NCI-H345 (cell line): ENCODE measurements around the gene KCNK4.
A peak's percentile ranks its signal among the peaks of the same experiment; 100 is the strongest.

ENCODE experiments used
- DNase-seq: peaks from one replicate; lab custom pipeline; 2025; lab: John Stamatoyannopoulos, UW

Gene KCNK4

DNA sequence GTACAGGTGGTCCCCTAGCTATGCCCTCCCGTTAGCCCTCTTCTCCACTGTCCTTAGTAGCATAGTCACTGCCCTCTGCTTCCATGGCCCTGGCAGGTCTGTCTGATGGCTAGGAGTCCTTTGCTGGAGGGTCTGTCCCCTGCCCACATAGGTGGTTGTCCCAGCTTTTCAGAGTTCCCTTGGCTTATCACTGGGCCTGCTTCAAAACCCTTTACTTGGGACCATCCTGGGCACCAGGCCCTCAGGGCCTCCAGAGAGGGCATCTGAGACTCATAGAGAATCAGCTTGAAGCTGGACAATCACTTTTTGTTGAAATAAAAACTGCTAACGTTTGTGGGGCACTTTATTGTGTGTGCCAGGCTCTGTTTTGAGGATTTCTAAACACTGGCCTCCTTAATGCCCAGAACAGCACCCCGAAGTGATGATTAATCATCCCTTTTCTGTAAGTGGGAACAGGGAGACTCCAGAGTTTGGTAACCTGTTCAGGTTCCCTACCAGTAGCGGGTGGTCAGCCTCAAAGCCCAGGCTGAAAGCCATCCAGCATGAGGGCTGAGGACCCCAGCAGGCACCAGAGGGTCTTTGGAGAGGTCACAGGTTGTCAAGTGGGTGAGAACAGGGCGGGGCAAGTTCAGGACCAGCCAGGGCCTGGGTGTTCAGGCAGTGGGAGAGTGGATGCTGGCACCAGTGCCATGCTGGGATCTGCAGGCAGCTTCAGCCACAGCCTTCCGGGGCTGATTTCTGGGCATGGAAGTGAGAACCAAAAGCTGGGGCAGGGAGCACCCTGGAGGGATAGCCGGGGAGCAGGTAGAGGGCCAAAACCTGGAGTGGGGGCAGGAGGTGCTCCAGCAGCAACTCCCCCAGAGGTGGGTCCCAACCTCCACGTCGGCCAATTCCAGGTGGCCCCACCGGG, 495 bp upstream of the KCNK4 start:
- no peak for DNase-seq

- no peak for DNase-seq
Measured at GRCh38 chr11:64291752-64292459, 804 bp downstream of the KCNK4 start.

DNA sequence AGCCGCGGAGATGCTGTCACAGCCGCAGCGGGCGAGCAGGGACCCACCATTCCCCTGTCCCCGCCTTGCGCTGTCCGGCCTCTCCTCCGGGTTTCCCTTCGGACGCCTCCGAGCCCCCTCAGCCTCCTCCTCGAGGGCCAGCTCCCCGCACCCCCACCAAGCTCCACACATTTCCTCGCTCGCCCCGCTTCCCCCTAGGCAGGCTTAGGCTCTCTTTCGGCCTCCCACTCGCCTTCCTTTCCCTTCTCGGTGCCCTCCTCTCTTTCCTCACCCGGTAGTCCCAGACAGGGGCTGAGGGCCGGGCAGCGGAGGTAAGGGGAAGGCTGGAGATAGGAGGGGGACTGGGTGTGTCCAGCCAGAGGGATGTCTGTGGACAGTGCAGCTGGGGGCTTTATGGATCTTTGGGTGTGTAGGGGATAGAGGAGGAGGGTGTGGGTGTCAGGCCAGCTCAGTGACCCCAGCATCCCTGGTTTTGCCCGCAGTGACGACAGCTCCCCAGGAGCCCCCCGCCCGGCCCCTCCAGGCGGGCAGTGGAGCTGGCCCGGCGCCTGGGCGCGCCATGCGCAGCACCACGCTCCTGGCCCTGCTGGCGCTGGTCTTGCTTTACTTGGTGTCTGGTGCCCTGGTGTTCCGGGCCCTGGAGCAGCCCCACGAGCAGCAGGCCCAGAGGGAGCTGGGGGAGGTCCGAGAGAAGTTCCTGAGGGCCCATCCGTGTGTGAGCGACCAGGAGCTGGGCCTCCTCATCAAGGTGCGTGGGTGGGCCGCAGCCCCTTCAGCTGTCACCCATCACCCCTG, 1.6 kb downstream of the KCNK4 start:
- no peak for DNase-seq

GRCh38 chr11:64294774-64295173, 3.7 kb downstream of the KCNK4 start:
- DNase-seq = no peak

DNA sequence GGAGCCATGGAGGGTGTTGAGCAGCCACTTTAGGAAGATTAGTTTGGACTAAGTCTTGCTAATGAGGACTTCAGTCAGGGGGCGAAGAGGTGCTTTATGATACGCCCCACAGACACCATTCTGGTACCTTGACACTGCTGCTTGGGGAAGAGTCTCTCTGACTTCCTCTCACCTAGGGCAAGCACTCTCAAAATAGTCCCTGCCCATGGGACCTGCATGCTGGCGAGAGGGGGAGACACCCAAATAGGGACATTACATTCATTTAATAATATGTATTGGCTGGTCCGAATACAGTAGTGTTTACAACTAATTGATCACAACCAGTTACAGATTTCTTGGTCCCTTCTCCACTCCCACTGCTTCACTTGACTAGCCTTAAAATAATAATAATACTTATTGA, 4.7 kb downstream of the KCNK4 start:
- DNase-seq = no peak

GRCh38 chr11:64296236-64296635, 5.1 kb downstream of the KCNK4 start:
- no peak for DNase-seq

DNA sequence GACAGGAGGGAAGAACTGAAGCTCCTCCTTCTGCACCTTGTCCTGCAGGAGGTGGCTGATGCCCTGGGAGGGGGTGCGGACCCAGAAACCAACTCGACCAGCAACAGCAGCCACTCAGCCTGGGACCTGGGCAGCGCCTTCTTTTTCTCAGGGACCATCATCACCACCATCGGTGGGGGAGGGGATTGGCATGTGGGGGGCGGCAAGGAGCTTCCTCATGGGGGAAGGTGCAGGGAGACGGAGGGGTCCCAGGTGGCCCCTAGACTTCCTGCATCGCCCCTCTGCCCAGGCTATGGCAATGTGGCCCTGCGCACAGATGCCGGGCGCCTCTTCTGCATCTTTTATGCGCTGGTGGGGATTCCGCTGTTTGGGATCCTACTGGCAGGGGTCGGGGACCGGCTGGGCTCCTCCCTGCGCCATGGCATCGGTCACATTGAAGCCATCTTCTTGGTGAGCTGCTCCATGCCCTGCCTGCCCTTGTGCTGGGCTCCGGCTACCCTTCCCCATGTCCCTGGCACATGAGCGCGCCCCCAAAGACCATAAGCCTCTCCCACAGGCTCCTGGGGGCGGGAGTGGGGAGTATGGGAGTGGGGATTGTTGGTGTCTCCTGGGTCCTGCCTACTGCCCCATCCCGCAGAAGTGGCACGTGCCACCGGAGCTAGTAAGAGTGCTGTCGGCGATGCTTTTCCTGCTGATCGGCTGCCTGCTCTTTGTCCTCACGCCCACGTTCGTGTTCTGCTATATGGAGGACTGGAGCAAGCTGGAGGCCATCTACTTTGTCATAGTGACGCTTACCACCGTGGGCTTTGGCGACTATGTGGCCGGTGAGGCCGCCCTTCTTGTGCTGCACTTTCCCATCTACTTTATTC, 6.0 kb downstream of the KCNK4 start:
- no peak for DNase-seq

DNA sequence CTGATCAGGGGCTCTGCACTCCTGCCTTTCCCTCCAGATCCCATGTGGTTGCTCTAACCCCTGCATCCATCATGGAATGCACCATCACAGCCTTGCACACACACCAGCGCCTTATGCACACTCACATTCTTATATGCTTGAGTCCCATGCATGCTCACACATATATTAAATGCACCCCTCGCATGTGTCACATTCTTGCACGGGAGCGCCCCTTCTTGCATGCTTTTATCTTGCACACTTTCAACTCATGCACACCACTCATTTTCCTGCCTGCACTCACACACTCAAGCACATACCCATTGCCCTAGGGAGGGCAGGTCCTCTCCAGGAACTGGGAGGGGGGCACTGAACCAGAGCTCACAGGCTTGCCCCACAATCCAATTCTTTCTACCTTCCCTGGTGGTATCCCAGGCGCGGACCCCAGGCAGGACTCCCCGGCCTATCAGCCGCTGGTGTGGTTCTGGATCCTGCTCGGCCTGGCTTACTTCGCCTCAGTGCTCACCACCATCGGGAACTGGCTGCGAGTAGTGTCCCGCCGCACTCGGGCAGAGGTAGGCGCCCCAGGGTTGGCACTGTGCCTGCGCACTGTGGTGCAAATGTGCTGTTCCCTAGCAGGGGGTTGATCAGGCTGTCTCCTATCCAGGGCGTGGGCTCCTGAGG, 6.7 kb downstream of the KCNK4 start:
- peak; percentile 80 for DNase-seq

DNA sequence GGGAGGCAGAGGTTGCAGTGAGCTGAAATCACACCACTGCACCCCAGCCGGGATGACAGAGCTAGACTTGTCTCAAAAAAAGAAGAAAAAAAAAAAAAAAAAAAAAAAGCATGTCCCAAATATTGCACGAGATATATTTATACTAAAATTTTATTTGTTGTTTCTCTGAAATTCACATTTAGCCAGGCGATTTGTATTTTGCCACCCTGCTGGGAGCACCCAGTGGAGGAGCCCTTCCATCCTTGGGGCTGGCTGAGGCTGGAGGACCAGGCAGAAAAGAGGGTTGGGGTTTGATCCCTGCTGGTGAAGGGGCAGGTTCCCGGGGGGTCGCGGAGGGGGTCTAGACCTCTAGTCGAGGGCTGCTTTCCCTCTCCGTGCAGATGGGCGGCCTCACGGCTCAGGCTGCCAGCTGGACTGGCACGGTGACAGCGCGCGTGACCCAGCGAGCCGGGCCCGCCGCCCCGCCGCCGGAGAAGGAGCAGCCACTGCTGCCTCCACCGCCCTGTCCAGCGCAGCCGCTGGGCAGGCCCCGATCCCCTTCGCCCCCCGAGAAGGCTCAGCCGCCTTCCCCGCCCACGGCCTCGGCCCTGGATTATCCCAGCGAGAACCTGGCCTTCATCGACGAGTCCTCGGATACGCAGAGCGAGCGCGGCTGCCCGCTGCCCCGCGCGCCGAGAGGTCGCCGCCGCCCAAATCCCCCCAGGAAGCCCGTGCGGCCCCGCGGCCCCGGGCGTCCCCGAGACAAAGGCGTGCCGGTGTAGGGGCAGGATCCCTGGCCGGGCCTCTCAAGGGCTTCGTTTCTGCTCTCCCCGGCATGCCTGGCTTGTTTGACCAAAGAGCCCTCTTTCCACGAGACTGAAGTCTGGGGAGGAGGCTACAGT, 8.1 kb downstream of the KCNK4 start:
- peak; percentile 11 for DNase-seq

DNA sequence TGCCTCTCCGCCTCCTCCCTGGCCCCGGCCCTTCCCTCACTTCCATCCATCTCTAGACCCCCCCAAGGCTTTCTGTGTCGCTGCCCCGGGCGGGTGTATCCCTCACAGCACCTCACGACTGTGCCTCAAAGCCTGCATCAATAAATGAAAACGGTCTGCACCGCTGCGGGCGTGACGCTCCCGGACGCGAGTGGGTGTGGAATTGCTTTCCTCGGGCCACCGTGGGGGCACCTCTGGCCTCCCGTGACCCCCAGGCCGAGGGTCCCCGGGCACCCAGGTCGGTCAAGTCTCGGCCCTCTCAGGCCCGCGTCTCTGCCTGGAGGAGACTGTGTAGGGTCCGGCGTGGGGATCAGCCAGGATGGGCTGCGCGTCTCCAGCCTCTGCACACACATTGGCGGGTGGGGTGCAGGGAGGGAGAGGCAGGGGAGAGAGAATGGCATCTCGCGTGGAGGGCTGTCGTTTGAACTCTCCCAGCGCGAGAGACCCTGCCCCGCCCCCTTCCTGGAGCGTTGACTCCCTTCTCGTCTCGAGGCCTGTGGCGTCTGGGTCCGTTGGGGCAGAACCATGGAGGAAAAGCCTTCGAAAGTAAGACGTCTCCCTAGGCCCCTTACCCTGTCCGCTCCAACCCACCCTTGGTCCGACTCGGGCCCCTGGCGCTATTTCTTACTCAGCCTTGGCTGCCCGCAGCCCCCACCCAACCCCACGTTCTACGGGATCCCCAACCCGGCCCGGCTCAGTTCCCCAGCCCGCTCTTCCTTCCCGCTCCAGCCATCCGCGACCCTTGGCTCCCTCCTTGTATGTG, 8.9 kb downstream of the KCNK4 start, which contains the start of gene CATSPERZ:
CATSPERZ (plus strand) TSS at position 512 of the 802 bp plus-strand sequence; CDS start at position 565, 53 bp downstream.
- peak; percentile 25 for DNase-seq

GRCh38 chr11:64303109-64304031, 12.3 kb downstream of the KCNK4 start:
- no peak for DNase-seq

DNA sequence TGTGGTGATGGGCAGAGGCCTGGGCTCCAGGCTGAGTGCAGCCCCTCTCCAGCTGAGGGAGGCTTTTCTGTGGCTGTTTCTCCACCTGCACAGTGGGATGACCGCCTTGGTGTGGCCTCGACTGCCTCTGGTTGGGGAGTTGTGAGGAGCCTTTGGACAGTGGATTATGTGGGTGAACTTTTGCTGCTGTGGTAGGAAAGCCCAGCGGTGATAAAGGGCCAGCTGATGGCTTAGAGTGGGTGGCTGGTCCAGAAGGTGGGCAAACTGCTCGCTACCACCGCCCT, 12.9 kb downstream of the KCNK4 start:
- DNase-seq = no peak

DNA sequence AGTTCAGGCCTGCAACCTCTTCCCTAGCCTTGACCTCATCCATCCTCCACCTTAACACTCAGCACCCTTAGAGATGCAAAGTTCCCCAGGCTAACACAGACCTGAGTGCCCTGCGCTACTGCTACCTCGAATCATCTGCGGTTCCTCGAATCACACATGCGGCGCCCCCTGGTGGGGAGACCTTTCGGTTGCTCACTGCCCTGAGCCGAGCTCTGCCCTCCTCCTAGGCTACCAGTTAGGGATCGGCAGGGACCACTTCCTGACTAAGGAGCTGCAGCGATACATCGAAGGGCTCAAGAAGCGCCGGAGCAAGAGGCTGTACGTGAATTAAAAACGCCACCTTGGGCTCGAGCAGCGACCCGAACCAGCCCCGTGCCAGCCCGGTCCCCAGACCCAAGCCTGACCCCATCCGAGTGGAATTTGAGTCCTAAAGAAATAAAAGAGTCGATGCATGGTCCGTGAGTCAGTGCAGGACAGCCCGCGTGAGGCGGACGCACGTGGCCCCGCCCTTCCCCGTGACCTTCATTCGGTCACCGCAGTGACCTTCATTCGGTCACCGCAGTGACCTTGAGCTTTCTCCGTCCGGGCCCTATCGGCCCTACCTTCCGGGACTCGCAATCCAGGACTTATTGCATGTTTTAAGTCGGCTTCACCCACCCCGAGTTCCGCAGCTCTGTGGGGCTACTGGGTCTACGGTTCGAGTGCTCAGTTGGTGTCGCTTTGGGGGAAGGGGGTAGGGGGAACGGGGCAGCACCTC, 13.4 kb downstream of the KCNK4 start:
- peak; percentile 95 for DNase-seq

- DNase-seq = peak; percentile 100
Measured at GRCh38 chr11:64305075-64305690, 14.1 kb downstream of the KCNK4 start, which contains the start of gene ESRRA. Gene ESRRA, plus strand, starts transcription at chr11:64305524. Its CDS starts 1,656 bp downstream, at chr11:64307180.

GRCh38 chr11:64305691-64306562, 14.8 kb downstream of the KCNK4 start:
- peak; percentile 61 for DNase-seq

DNA sequence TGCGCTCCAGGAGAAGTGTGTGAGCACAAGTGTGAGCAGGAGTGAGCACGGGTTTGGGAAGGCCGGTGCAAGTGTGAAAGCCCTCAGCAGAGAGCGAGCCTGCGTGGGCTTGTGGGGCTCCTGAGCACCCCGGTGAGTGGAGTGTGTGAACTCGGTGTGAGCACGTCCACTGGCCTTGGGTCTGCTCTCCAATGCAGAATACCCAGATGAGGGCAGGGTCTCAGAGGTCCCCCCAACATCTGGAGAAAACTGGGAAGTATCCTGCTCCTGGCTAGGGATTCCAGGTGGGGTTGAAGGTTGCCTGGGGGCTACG, 15.4 kb downstream of the KCNK4 start:
- DNase-seq = no peak
